Mesenteric fat pad (tissue), 1 donor: ENCODE measurements around the gene NKX2-1. TPM values are rescaled to one million over a fixed set of nuclear protein-coding genes. Genes with fewer than 3 reads are reported as not detected.
"Not testable (repeated sequence)": the region's sequence is repeated elsewhere in the genome, so short reads cannot be mapped to it uniquely, and the experiment has no call there.

Experiments
- DNase-seq: peaks from one replicate; pipeline ENCODE4 v3.0.0-alpha.2; 2020; ENCODE audit warnings: low spot score
- long read RNA-seq: library from polyadenylated mRNA; unstranded; transcript quantifications from one replicate; pipeline ENCODE4 v2.0.0, GENCODE V29; 2020
- total RNA-seq: library from RNA; stranded (reverse); fragmentation: NEBNext Ultra II Directional; extraction: Animal tissue kit (Norgen Biotek cat#: 25700); gene quantifications from one replicate; pipeline ENCODE4 v1.2.1, GENCODE V29; 2021
- donor health status: DM: yes; HTN: yes; CAD: no.

The NKX2-1 gene
- total RNA-seq = not detected
- long read RNA-seq = 0 reads

GRCh38 chr14:36519431-36520321 is at the start of gene NKX2-1:
NKX2-1 (minus strand) TSS chr14:36520232; CDS start chr14:36520129, 103 bp downstream.
- DNase-seq = no peak

GRCh38 chr14:36556811-36557433 is 36.9 kb upstream of the NKX2-1 start:
- no peak for DNase-seq

- DNase-seq = no peak
Observed at GRCh38 chr14:36555998-36556743, 36.1 kb upstream of the NKX2-1 start.

- DNase-seq = no peak
Observed at GRCh38 chr14:36553656-36554260, 33.7 kb upstream of the NKX2-1 start.

- no peak for DNase-seq
Observed at GRCh38 chr14:36550899-36551298, 30.9 kb upstream of the NKX2-1 start.

GRCh38 chr14:36544280-36544679 is 24.2 kb upstream of the NKX2-1 start:
- not testable (repeated sequence) for DNase-seq

- no peak for DNase-seq
Observed at GRCh38 chr14:36538051-36538450, 18.0 kb upstream of the NKX2-1 start.

- DNase-seq = no peak
Observed at GRCh38 chr14:36529062-36529461, 9.0 kb upstream of the NKX2-1 start.

GRCh38 chr14:36525746-36526099 is 5.7 kb upstream of the NKX2-1 start:
- no peak for DNase-seq

- no peak for DNase-seq
Observed at GRCh38 chr14:36524874-36525745, 5.1 kb upstream of the NKX2-1 start.

GRCh38 chr14:36524220-36524837 is 4.3 kb upstream of the NKX2-1 start:
- no peak for DNase-seq

GRCh38 chr14:36522972-36523715 is 3.1 kb upstream of the NKX2-1 start:
- no peak for DNase-seq

GRCh38 chr14:36522347-36522971 is 2.4 kb upstream of the NKX2-1 start:
- DNase-seq = no peak

- no peak for DNase-seq
Observed at GRCh38 chr14:36521598-36522345, 1.7 kb upstream of the NKX2-1 start.

- no peak for DNase-seq
Observed at GRCh38 chr14:36520601-36521525, 831 bp upstream of the NKX2-1 start.

GRCh38 chr14:36518586-36519430 is 1.2 kb downstream of the NKX2-1 start:
- no peak for DNase-seq
